GM13976 (cell line): ENCODE results near the gene VTI1B.

Source experiments
- DNase-seq: peaks from one replicate; pipeline ENCODE4 v3.0.0; 2012; ENCODE audit warnings: low spot score
- in situ Hi-C: fragments of 300-500 bp; cut with MboI; formaldehyde crosslinking; loops from one replicate; pipeline ENCODE4 v1.12.0; 2022; ENCODE audit warnings: low sequenced_read_pairs, mixed read lengths, inconsistent platforms; ENCODE audit not compliant: unreplicated experiment
- TF ChIP-seq, protein P1 (sequence below): IDR thresholded peaks from 2 replicates; pipeline ENCODE4 v1.5.1; 2012; ENCODE audit warnings: borderline replicate concordance, mild to moderate bottlenecking; ENCODE audit not compliant: insufficient read depth; ENCODE audit errors: extremely low read depth, missing control alignments, control extremely low read depth

Gene VTI1B

DNA sequence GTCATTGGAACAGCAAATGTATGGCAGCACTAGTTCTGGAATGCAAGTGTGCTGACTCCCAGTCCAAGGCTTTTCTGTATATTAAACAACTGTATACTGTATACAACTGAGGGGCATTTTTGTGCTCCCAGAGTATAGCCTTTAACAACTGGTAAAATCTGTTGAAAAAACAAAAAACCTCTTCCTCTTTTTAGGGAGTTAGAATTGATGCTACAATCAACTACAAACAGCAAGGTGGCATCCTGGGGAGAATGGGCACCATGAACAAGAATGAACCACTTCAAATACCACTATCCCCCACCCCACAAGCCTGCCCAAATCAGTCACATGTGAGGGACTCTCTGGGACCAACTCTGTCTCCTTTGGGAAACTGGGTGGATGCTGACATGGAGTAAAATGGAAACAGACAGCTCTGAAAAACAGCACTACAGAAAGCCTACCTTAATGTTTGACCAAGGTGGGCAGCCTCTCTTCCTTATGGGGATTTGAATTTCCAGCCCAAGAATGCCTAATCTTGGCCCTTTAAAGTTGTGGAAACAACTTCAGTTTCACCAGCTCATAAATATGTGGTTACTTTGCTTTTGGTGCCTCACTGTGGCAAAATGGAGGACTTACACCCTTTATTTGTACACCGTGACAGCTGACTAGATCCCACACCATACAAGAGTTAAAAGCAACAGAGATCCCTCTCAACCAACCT lies 7.5 kb downstream of the VTI1B start:
- in situ Hi-C loops: no loop called here
- peak; percentile 72 for DNase-seq
- TF ChIP-seq, protein P1, sequence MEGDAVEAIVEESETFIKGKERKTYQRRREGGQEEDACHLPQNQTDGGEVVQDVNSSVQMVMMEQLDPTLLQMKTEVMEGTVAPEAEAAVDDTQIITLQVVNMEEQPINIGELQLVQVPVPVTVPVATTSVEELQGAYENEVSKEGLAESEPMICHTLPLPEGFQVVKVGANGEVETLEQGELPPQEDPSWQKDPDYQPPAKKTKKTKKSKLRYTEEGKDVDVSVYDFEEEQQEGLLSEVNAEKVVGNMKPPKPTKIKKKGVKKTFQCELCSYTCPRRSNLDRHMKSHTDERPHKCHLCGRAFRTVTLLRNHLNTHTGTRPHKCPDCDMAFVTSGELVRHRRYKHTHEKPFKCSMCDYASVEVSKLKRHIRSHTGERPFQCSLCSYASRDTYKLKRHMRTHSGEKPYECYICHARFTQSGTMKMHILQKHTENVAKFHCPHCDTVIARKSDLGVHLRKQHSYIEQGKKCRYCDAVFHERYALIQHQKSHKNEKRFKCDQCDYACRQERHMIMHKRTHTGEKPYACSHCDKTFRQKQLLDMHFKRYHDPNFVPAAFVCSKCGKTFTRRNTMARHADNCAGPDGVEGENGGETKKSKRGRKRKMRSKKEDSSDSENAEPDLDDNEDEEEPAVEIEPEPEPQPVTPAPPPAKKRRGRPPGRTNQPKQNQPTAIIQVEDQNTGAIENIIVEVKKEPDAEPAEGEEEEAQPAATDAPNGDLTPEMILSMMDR: peak; percentile 51

DNA sequence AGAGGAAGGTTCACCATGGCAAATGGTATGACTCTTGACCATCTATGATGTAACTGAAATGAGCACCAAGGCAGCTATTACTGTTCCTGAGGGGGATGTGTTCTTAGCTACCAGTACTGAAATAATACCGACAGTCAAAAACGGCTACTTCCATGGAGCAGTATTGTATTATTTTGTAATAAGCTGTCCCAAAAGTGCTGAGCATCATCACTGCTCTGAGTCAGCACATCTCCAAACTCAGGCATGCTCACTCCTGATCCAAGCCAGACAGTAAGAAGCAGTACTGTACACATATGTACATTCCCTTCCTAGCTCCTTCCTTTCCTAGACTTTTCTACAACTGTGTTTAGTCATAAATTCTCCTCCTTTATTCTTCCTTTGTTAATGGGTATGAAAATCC lies 8.6 kb downstream of the VTI1B start:
- no peak for DNase-seq
- TF ChIP-seq, protein P1: no peak
- in situ Hi-C loops: no loop called here

DNA sequence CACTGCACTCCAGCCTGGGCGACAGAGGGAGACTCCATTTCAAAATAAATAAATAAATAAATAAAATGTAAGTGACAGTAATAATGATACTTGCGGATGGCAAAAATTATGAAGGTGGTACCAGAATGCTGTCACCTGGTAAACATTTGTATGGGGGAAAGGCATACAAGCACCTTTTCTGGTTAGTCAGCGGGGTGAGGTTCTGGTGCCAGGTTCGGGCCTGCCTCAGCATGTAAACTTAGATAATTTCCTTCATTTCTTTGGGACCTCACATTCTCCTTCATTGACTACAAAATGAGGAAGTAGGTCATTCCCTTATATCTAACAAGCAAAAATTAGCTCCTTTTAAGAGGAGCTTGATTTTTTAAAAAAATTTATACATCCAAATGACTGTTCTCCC lies 10.8 kb downstream of the VTI1B start:
- DNase-seq: no peak
- TF ChIP-seq, protein P1: no peak
- in situ Hi-C loops: no loop called here

DNA sequence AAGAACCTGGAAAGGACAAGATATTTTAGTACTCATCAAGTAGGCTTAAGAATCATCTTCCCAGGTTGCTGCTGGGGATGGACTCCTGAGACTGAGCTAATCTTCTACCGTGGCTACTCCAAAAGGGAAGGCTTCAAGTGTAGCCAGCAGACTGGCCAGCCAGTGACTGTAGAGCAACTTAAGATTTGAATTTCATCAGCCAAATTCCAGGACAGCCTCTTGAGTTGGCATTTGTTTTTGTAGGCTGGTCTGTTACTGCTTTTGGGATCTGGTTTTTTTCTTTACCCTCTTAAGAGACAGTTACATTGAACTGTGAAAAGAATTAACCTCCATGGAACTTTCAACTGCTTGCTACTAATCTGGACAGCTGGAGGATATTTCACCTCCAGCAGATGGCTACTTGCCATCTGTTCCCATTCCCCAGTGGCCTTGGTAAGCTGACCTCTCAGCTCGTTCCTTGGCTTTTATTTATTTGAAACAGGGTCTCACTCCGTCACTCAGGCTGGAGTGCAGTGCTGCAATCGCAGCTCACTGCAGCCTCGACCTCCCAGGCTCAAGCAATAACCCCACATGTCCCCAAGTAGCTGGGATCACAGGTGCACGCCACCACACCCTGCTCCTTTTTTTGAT lies 20.7 kb downstream of the VTI1B start:
- no peak for DNase-seq
- in situ Hi-C loops: no loop called here
- TF ChIP-seq, protein P1: no peak

DNA sequence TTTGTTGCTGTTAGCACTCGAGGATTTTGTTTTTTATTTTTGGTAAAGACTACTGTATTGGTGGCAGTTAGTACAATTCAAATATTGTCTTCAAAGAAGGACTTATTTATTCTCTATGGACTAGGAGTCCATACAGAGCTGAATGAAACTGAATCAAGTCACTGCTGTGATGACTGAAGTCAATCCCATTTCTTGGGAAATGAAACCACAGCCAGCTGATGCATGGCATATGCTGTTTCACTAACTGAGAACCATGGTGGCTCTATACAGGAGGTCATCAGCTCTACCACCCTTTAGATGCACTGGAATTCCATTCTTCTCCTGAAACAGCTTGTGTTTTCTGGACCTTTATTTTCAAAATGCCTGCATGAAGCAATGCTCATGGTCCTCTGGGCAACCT lies 22.2 kb downstream of the VTI1B start:
- no peak for DNase-seq
- in situ Hi-C loops: no loop called here

DNA sequence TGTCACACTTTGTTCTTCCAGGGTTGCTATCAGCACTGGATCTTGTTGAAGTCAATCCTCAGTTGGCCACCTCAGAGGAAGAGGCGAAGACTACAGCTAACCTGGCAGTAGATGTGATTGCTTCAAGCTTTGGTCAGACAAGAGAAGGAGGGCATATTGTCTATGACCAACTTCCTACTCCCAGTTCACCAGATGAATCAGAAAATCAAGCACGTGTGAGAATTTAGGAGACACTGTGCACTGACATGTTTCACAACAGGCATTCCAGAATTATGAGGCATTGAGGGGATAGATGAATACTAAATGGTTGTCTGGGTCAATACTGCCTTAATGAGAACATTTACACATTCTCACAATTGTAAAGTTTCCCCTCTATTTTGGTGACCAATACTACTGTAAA lies 23.7 kb downstream of the VTI1B start:
- TF ChIP-seq, protein P1: no peak
- no peak for DNase-seq

More for the DNA sequence above, 22.2 kb downstream of the VTI1B start:
- TF ChIP-seq, protein P1: no peak

More for the DNA sequence above, 23.7 kb downstream of the VTI1B start:
- in situ Hi-C loops: no loop called here
